Immature natural killer cell (primary cell): ENCODE results near the gene GTF2A1L. TPM values are rescaled to one million over a fixed set of nuclear protein-coding genes. Genes with fewer than 3 reads are reported as not detected.

Experiments used
- DNase-seq, 3 donors: peaks; one replicate each; pipeline ENCODE4 v3.0.0; 2022; ENCODE audit warnings: mixed read lengths in 1 of 3
- H3K27ac Mint-ChIP-seq, 6 donors: one replicate each; pipeline ENCODE4 v1.8.0; 2020; ENCODE audit warnings: mixed read lengths in 6 of 6, mild to moderate bottlenecking in 5 of 6, inconsistent platforms in 4 of 6, moderate library complexity in 3 of 6
- H3K27me3 Mint-ChIP-seq, 3 donors: one replicate each; pipeline ENCODE4 v1.8.0; 2020 to 2021; ENCODE audit warnings: low read depth in 3 of 3, mild to moderate bottlenecking in 3 of 3, mixed read lengths in 3 of 3, moderate library complexity in 3 of 3, inconsistent platforms in 1 of 3
- H3K36me3 Mint-ChIP-seq, 3 donors: one replicate each; pipeline ENCODE4 v1.8.0; 2020; ENCODE audit warnings: mixed read lengths in 3 of 3, inconsistent platforms in 2 of 3, mild to moderate bottlenecking in 2 of 3
- H3K4me1 Mint-ChIP-seq, 2 donors: one replicate each; pipeline ENCODE4 v1.8.0; 2020; ENCODE audit warnings: inconsistent platforms in 2 of 2, mild to moderate bottlenecking in 2 of 2, mixed read lengths in 2 of 2, moderate library complexity in 1 of 2
- H3K4me3 Mint-ChIP-seq, 5 donors: one replicate each; pipeline ENCODE4 v1.8.0; 2020; ENCODE audit warnings: mild to moderate bottlenecking in 5 of 5, mixed read lengths in 5 of 5, inconsistent platforms in 3 of 5, moderate library complexity in 3 of 5
- H3K9me3 Mint-ChIP-seq, 6 donors: one replicate each; pipeline ENCODE4 v1.8.0; 2020; ENCODE audit warnings: mild to moderate bottlenecking in 6 of 6, mixed read lengths in 6 of 6, inconsistent platforms in 4 of 6, moderate library complexity in 3 of 6
- polyA plus RNA-seq, 3 donors: library from polyadenylated mRNA; unstranded; fragments of 300-500 nt; fragmentation: Illumina TruSeq; gene quantifications; one replicate each; pipeline ENCODE4 v1.2.3, GENCODE V29; 2021

GTF2A1L gene, protein sequence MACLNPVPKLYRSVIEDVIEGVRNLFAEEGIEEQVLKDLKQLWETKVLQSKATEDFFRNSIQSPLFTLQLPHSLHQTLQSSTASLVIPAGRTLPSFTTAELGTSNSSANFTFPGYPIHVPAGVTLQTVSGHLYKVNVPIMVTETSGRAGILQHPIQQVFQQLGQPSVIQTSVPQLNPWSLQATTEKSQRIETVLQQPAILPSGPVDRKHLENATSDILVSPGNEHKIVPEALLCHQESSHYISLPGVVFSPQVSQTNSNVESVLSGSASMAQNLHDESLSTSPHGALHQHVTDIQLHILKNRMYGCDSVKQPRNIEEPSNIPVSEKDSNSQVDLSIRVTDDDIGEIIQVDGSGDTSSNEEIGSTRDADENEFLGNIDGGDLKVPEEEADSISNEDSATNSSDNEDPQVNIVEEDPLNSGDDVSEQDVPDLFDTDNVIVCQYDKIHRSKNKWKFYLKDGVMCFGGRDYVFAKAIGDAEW
- polyA plus RNA-seq: not detected

DNA sequence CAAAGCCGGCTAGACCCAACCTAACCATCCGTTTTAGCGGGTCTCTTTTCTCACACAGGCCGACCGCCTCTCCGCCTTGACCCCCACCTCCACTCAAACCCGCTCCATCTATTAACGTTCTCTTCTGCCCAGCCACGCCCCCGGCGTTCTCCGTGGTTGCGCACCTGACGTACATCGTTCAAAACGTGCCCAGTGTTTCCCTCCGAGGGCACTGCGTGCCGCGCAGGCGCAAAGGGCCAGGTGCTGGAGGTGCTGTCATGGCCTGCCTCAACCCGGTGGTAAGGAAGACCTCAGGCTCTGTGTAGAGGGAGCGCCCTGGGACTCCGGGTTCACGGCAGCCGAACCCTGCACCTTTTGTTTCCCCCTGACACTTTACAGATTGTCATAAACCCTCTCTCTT, at the start of gene GTF2A1L:
GTF2A1L (plus strand) TSS at position 239 of the 400 bp plus-strand sequence; CDS start at position 258, 19 bp downstream.
- Mint-ChIP-seq H3K27me3 (peaks cover 0 to 3% (median 0%) of the 10 kb centered on the region in 3 donors), H3K36me3 (no peaks in the 10 kb centered on the region), H3K27ac (no peak within 1 kb of the TSS), H3K9me3 (peaks cover 0 to 2% (median 0%) of the 10 kb centered on the region in 6 donors), H3K4me3 (no peak within 1 kb of the TSS), H3K4me1 (no peaks in the 10 kb centered on the region)
- DNase-seq: no peak

DNA sequence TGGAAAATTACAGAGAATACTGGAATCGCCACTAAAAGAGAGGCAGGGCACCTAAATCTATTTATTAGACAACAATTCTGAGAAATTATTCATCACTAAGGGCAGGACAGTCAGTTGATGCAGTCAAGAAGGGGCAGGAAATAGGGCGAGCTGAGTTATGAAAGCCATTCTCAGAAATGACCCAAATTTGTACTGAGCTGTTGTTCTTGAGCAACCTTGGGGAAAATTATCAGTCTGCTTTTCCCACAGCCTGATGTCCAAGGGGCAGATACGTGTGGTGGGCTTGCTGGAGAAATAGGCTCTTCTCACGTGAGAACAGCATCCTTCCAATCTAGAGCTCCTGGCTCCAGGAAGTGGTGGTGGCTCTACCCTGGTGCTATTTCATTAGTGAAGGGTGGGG, 49.1 kb upstream of the GTF2A1L start:
- DNase-seq: no peak
- H3K4me1 Mint-ChIP-seq: no peaks in the 10 kb centered on the region
- H3K9me3 Mint-ChIP-seq: no peaks in the 10 kb centered on the region
- H3K36me3 Mint-ChIP-seq: no peaks in the 10 kb centered on the region
- no peak overlapping the region for H3K4me3 Mint-ChIP-seq
- no peak overlapping the region for H3K27ac Mint-ChIP-seq
- H3K27me3 Mint-ChIP-seq: peaks cover 2 to 5% (median 3%) of the 10 kb centered on the region in 3 donors

- no peaks in the 10 kb centered on the region for H3K36me3 Mint-ChIP-seq
- H3K9me3 Mint-ChIP-seq: no peaks in the 10 kb centered on the region
- H3K27me3 Mint-ChIP-seq: peaks cover 0 to 3% (median 2%) of the 10 kb centered on the region in 3 donors
- no peaks in the 10 kb centered on the region for H3K4me1 Mint-ChIP-seq
- DNase-seq: no peak
- no peak overlapping the region for H3K4me3 Mint-ChIP-seq
- no peak overlapping the region for H3K27ac Mint-ChIP-seq
These were observed 48.2 kb upstream of the GTF2A1L start for GRCh38 chr2:48569433-48569832.

GRCh38 chr2:48572816-48573215, 44.8 kb upstream of the GTF2A1L start:
- Mint-ChIP-seq H3K9me3 (no peaks in the 10 kb centered on the region), H3K4me3 (no peak overlapping the region), H3K27me3 (peaks cover 0 to 3% (median 2%) of the 10 kb centered on the region in 3 donors), H3K27ac (no peak overlapping the region), H3K36me3 (no peaks in the 10 kb centered on the region), H3K4me1 (peaks cover 0 to 1% of the 10 kb centered on the region in 2 donors)
- DNase-seq: no peak

DNA sequence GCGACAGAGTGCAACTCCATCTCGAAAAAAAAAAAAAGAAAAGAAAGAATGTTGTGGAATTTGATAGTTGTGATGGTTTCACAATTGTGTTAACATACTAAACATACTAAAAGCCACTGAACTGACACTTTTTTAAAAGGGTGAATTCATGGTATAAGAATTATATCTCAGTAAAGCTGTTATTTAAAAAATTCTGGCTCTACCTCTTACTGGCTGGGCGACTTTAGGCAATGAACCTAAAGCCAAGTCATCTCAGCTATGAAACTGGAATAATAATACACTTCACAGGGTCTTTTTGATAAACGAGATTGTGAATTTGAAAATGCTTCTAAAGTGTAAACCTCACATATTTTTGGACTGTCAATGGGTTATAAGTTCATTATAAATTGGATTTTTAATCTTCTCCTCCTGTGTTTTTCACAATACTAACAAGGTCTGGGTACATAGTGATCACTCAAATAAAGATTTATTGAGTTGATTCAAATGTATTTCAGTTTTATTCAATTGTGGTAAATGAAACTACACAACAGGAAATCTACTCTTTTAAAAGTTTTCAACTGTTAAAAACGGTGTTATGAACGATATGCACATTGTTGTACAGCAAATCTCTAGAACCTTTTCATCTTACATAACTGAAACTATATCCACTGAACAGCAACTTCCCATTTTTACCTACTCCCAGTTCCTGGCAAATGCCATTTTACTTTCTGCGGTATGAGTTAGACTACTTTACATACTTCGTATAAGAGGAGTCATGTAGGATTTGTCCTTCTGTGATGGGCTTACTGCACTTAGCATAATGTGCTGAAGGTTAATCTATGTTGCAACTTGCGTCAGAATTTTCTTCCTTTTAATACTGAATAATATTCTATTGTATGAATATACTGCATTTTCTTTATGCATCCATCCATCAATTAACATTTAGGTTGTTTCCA, 43.0 kb upstream of the GTF2A1L start:
- H3K27ac Mint-ChIP-seq: no peak overlapping the region
- H3K27me3 Mint-ChIP-seq: peaks cover 0 to 3% (median 2%) of the 10 kb centered on the region in 3 donors
- H3K9me3 Mint-ChIP-seq: no peaks in the 10 kb centered on the region
- peaks cover 0 to 1% of the 10 kb centered on the region in 2 donors for H3K4me1 Mint-ChIP-seq
- no peaks in the 10 kb centered on the region for H3K36me3 Mint-ChIP-seq
- no peak for DNase-seq
- no peak overlapping the region for H3K4me3 Mint-ChIP-seq

DNA sequence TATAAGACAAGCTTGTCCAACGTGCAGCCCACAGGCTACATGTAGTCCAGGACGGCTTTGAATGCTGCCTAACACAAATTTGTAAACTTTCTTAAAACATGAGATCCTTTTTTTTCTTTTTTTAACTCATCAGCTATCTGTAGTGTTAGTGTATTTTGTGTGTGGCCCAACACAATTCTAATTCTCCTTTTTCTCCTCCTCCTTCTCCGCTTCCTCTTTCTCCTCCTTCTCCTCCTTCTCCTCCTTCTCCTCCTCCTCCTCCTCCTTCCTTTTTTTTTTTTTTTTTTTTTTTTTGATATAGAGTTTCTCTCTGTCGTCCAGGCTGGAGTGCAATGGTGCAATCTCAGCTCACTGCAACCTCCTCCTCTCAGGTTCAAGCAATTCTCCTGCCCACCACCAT, 39.3 kb upstream of the GTF2A1L start:
- no peak for DNase-seq
- no peaks in the 10 kb centered on the region for H3K9me3 Mint-ChIP-seq
- H3K27me3 Mint-ChIP-seq: peaks cover 0 to 4% (median 0%) of the 10 kb centered on the region in 3 donors
- peaks cover 0 to 4% (median 4%) of the 10 kb centered on the region in 3 donors for H3K36me3 Mint-ChIP-seq
- peaks cover 0 to 1% of the 10 kb centered on the region in 2 donors for H3K4me1 Mint-ChIP-seq
- no peak overlapping the region for H3K27ac Mint-ChIP-seq
- no peak overlapping the region for H3K4me3 Mint-ChIP-seq

DNA sequence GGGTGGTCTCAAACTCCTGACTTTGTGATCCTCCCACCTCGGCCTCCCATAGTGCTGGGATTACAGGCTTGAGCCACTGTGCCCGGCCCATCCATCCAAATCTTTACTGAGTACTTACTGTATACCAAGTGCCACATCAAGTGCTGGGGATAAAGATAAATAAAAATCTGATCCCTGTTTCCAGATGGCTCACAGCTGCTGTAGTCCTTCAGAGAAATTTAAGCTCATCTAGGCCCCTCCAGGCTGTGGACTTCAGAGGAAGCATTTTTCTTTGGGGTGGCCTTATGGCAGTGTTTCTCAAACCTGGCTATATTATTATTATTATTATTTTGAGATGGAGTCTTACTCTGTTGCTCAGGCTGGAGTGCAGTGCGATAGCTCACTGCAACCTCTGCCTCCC, 33.7 kb upstream of the GTF2A1L start:
- peaks cover 0 to 6% (median 0%) of the 10 kb centered on the region in 3 donors for H3K27me3 Mint-ChIP-seq
- no peak overlapping the region for H3K27ac Mint-ChIP-seq
- no peaks in the 10 kb centered on the region for H3K4me1 Mint-ChIP-seq
- H3K9me3 Mint-ChIP-seq: no peaks in the 10 kb centered on the region
- no peak for DNase-seq
- no peak overlapping the region for H3K4me3 Mint-ChIP-seq
- peaks cover 0 to 4% (median 4%) of the 10 kb centered on the region in 3 donors for H3K36me3 Mint-ChIP-seq

GRCh38 chr2:48584551-48584950, 33.1 kb upstream of the GTF2A1L start:
- Mint-ChIP-seq H3K27ac (no peak overlapping the region), H3K27me3 (peaks cover 0 to 6% (median 0%) of the 10 kb centered on the region in 3 donors), H3K36me3 (peaks cover 0 to 4% (median 4%) of the 10 kb centered on the region in 3 donors), H3K4me3 (no peak overlapping the region), H3K4me1 (no peaks in the 10 kb centered on the region), H3K9me3 (no peaks in the 10 kb centered on the region)
- DNase-seq: no peak

DNA sequence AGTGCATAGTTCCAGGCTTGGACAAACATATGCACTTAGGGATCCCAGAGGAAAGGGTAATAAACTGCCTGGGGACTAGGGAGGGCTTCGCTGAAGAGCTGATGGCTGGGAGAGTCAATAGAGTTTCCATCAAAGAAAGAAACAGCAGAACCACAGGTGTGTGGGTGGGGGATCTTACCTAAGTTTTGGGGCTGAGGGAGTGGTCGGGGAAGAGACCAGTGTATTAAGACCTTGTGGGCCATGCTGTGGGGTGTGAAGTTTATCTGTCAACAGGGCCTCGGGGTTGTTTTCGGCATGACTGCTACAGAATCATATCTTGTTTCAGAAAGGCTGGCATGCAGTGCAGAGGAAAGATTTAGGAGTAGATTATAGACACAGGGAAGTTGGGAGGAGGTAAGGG, 31.2 kb upstream of the GTF2A1L start:
- H3K27me3 Mint-ChIP-seq: peaks cover 0 to 5% (median 0%) of the 10 kb centered on the region in 3 donors
- H3K4me1 Mint-ChIP-seq: no peaks in the 10 kb centered on the region
- no peak overlapping the region for H3K27ac Mint-ChIP-seq
- no peaks in the 10 kb centered on the region for H3K9me3 Mint-ChIP-seq
- H3K4me3 Mint-ChIP-seq: no peak overlapping the region
- H3K36me3 Mint-ChIP-seq: peaks cover 0 to 3% (median 2%) of the 10 kb centered on the region in 3 donors
- DNase-seq: no peak

GRCh38 chr2:48587560-48587959, 30.1 kb upstream of the GTF2A1L start:
- no peaks in the 10 kb centered on the region for H3K36me3 Mint-ChIP-seq
- H3K27ac Mint-ChIP-seq: no peak overlapping the region
- DNase-seq: no peak
- no peaks in the 10 kb centered on the region for H3K9me3 Mint-ChIP-seq
- peaks cover 0 to 6% (median 0%) of the 10 kb centered on the region in 3 donors for H3K27me3 Mint-ChIP-seq
- H3K4me1 Mint-ChIP-seq: no peaks in the 10 kb centered on the region
- no peak overlapping the region for H3K4me3 Mint-ChIP-seq

GRCh38 chr2:48587961-48588360, 29.7 kb upstream of the GTF2A1L start:
- Mint-ChIP-seq H3K36me3 (no peaks in the 10 kb centered on the region), H3K9me3 (no peaks in the 10 kb centered on the region), H3K4me3 (no peak overlapping the region), H3K27me3 (peaks cover 0 to 5% (median 0%) of the 10 kb centered on the region in 3 donors), H3K4me1 (no peaks in the 10 kb centered on the region), H3K27ac (no peak overlapping the region)
- no peak for DNase-seq

GRCh38 chr2:48588745-48589144, 28.9 kb upstream of the GTF2A1L start:
- H3K4me1 Mint-ChIP-seq: no peaks in the 10 kb centered on the region
- no peak overlapping the region for H3K27ac Mint-ChIP-seq
- no peak overlapping the region for H3K4me3 Mint-ChIP-seq
- H3K27me3 Mint-ChIP-seq: peaks cover 0 to 4% (median 0%) of the 10 kb centered on the region in 3 donors
- no peak for DNase-seq
- no peaks in the 10 kb centered on the region for H3K9me3 Mint-ChIP-seq
- no peaks in the 10 kb centered on the region for H3K36me3 Mint-ChIP-seq

- Mint-ChIP-seq H3K27me3 (peaks cover 0 to 4% (median 0%) of the 10 kb centered on the region in 3 donors), H3K4me3 (no peak overlapping the region), H3K27ac (no peak overlapping the region), H3K9me3 (no peaks in the 10 kb centered on the region), H3K36me3 (no peaks in the 10 kb centered on the region), H3K4me1 (no peaks in the 10 kb centered on the region)
- DNase-seq: no peak
These were observed 28.4 kb upstream of the GTF2A1L start for GRCh38 chr2:48589170-48589767.
